ENCODE measurements around the gene GYG2. TPM values are rescaled to one million over a fixed set of nuclear protein-coding genes. Genes with fewer than 3 reads are reported as not detected.

Gene GYG2
- total and polyA plus RNA-seq, 2 of the 8 experiments (the other 6 are each of a cell fraction or from before 2014, with no cell fraction given), result 52.8 to 65.3 TPM

DNA sequence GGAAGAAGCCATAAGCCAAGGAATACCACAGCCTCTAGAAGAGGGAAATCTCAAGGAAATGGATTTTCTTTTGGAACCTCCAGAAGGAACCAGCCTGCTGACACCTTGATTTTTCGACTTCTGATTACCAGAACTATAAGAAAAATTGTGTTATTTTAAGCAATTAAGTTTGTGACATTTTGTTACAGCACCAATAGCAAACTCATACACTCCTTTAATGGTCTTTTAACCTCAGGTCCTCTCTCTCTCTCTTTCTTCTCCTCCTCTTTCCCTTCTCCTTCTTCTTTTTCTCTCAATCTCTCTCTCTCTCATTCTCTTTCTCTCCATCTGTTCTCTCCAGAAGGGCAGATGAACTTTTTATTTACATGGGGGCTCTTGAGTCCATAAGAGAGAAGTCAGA lies 74.1 kb downstream of the GYG2 start:
- WGBS, 2 experiments (ENCODE audit: extremely low coverage in 1 of 2, insufficient coverage in 1 of 2, insufficient read length in 1 of 2, insufficient replicate concordance in 2 of 2, low coverage in 1 of 2, low lambda C conversion rate in 2 of 2, missing lambda C conversion rate in 1 of 2), result 89% methylated on average over 1 of the region's 1 CpG; no CpG with 5 or more reads in 1 of the 2 experiments
- Histone ChIP-seq H3K4me1 (replicated peaks in 1 of 4; ENCODE audit: control insufficient read depth in 3 of 4, insufficient read depth in 4 of 4, low read length in 3 of 4) (peaks cover 0 to 7% (median 2%) of the 10 kb centered on the region in 4 experiments; a peak in 4 of 7 replicates), H3K9ac (replicated peaks in 1 of 4; ENCODE audit: extremely low read depth in 1 of 4, low read depth in 3 of 4, low read length in 3 of 4) (no peak overlapping the region), H3K79me2 (ENCODE audit: control insufficient read depth in 1 of 2, insufficient read depth in 2 of 2, low read length in 2 of 2) (no peaks in the 10 kb centered on the region), H2AK5ac (ENCODE audit: low read depth, low read length) (no peak overlapping the region), H3K18ac (ENCODE audit: extremely low read depth, low read length) (no peak overlapping the region), H4K91ac (replicated peaks; ENCODE audit: insufficient read length, low read length) (no peak overlapping the region), H3K9me3 (ENCODE audit: insufficient read depth in 2 of 2, low read depth in 1 of 2, low read length in 1 of 2) (peaks cover 0 to 5% of the 10 kb centered on the region in 2 experiments; a peak in 2 of 4 replicates), H2BK5ac (ENCODE audit: low read depth, low read length) (no peak overlapping the region), H2BK12ac (ENCODE audit: low read depth, low read length) (no peak overlapping the region), H3K14ac (ENCODE audit: insufficient read length) (no peak overlapping the region), H4K20me1 (replicated peaks in 1 of 2; ENCODE audit: control insufficient read depth in 1 of 2, insufficient read depth in 2 of 2, low read length in 2 of 2) (no peaks in the 10 kb centered on the region), H3K4me2 (ENCODE audit: insufficient read depth in 1 of 2, low read depth in 2 of 2, low read length in 2 of 2) (no peak overlapping the region), H2AFZ (ENCODE audit: low read length) (no peak overlapping the region), H4K5ac (ENCODE audit: insufficient read length, low read depth, low read length) (no peak overlapping the region), H2BK120ac (replicated peaks; ENCODE audit: low read depth, low read length) (no peak overlapping the region), H3K36me3 (ENCODE audit: control insufficient read depth in 2 of 4, insufficient read depth in 4 of 4, low read length in 3 of 4) (peaks cover 0 to 6% (median 0%) of the 10 kb centered on the region in 4 experiments; a peak in 2 of 8 replicates), H3K4ac (replicated peaks; ENCODE audit: insufficient read length, low read depth, low read length) (no peak overlapping the region), H3K56ac (replicated peaks; ENCODE audit: insufficient read length, low read depth, low read length) (no peak overlapping the region), H2BK20ac (ENCODE audit: low read length) (no peak overlapping the region), H3K23me2 (ENCODE audit: low read depth, low read length) (no peaks in the 10 kb centered on the region), H3K27ac (ENCODE audit: low read depth, low read length) (no peak overlapping the region), H3K27me3 (replicated peaks in 1 of 4; ENCODE audit: control insufficient read depth in 3 of 4, extremely low read depth in 1 of 4, insufficient read depth in 3 of 4, low read length in 3 of 4) (no peaks in the 10 kb centered on the region), H2BK15ac (ENCODE audit: low read length) (no peak overlapping the region), H3K23ac (ENCODE audit: insufficient read length) (no peak overlapping the region), H4K8ac (ENCODE audit: extremely low read depth, insufficient read depth, low read length) (no peak overlapping the region), H3K4me3 (ENCODE audit: extremely low read depth in 1 of 4, insufficient read depth in 2 of 4, low read depth in 3 of 4, low read length in 4 of 4) (no peak overlapping the region), H3K79me1 (ENCODE audit: low read depth, low read length) (no peaks in the 10 kb centered on the region)
- CTCF ChIA-PET (ENCODE audit: partially characterized antibody), result interaction anchor here (1.7 kb wide), 1 partner anchor 14 kb away, joined by 3 read pairs; no protein-coding TSS in a partner anchor
- DNase-seq (ENCODE audit: low read depth in 1 of 2, low spot score in 2 of 2) (no peak), FAIRE-seq (no peak)
- no peak for TF ChIP-seq RXRA (IDR thresholded peaks at IDR 0.05; ENCODE audit: insufficient read depth, low read depth, low read length)
- no peak for TF ChIP-seq E2F6 (IDR thresholded peaks at IDR 0.05)
- TF ChIP-seq USF2 (IDR thresholded peaks at IDR 0.05; ENCODE audit: low read length), result no peak
- TF ChIP-seq POU5F1 (IDR thresholded peaks at IDR 0.05; ENCODE audit: low read depth, low read length), result no peak
- no peak for TF ChIP-seq KDM4A (IDR thresholded peaks at IDR 0.05; ENCODE audit: low read depth, low read length, severe bottlenecking)
- TF ChIP-seq CBX5 (IDR thresholded peaks at IDR 0.05; ENCODE audit: low read depth, low read length), result no peak
- no peak for TF ChIP-seq CREB1 (IDR thresholded peaks at IDR 0.05)
- TF ChIP-seq EGR1 (IDR thresholded peaks at IDR 0.05; ENCODE audit: borderline replicate concordance, low read depth, low read length), result no peak
- POLR2A ChIA-PET (ENCODE audit: partially characterized antibody), result interaction anchor here (1.0 kb wide), 1 partner anchor 28 kb away, joined by 3 read pairs; no protein-coding TSS in a partner anchor
